ENCODE data around the gene CACNA1C.

CACNA1C gene

DNA sequence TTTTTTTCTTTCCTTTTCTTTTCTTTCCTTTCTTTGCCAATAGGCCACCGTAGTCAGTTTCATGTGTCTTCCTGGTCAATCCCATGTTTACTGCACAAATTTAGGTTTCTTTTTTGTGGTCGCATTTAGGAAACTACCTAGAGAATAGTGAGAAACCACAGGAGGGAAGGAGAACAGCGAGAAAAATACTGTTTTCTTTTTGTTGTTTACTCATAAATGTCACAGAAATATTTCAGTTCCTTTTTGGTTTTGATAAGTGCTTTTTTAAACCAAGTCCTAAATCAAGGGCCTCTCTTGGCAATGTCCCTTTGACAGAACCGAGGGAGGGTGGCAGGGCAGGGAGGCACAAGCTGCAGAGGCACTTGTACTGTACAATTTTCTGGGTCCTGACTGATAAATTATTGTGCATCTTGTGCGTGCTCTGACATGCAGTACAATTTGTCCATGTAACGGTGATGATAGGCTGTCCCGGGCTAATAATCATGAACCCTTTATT, 326.1 kb downstream of the CACNA1C start:
- in situ Hi-C loops (cut with MboI; ENCODE audit: low sequenced_read_pairs) = no loop called here

GRCh38 chr12:2380946-2381345, 328.2 kb downstream of the CACNA1C start:
- in situ Hi-C loops (cut with MboI; ENCODE audit: low sequenced_read_pairs) = no loop called here

- in situ Hi-C loops (cut with MboI; ENCODE audit: low sequenced_read_pairs) = no loop called here
Measured at GRCh38 chr12:2382370-2383155, 329.8 kb downstream of the CACNA1C start.

DNA sequence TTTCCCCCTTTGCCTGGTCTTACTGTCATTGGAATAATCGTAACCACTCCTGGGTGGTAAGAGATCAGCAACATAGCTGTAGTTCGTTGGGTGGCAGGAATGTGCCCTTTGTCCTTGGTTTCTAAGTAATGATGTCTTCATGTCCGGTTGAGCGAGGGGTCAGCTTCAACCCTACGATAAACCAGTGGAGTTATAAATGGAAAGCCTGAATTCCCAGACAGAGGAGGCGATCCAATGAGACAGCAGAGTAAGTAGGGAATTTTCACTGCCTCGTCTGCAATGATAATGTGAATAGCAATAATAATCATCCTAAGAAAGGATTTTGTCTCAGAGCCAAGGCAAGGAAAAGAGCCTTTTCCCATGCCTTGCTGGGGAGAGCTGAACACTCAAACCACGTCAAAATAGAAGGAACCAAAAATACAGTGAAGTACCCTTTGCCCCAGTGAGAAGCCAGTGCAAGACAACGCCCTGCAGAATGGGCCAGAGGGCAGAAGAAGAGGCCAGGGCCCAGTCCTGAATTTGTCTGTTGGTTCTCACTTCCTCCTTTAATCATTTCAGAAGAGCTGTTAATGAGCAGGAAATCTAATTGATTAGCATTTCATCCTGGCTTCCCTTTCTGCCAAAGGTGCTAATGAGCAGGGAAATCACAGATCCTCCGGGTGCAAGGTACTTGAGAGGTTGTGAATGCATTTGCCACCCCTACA, 330.7 kb downstream of the CACNA1C start:
- in situ Hi-C loops (cut with MboI; ENCODE audit: low sequenced_read_pairs) = no loop called here

GRCh38 chr12:2384029-2384386, 331.2 kb downstream of the CACNA1C start:
- in situ Hi-C loops (cut with MboI; ENCODE audit: low sequenced_read_pairs) = no loop called here

DNA sequence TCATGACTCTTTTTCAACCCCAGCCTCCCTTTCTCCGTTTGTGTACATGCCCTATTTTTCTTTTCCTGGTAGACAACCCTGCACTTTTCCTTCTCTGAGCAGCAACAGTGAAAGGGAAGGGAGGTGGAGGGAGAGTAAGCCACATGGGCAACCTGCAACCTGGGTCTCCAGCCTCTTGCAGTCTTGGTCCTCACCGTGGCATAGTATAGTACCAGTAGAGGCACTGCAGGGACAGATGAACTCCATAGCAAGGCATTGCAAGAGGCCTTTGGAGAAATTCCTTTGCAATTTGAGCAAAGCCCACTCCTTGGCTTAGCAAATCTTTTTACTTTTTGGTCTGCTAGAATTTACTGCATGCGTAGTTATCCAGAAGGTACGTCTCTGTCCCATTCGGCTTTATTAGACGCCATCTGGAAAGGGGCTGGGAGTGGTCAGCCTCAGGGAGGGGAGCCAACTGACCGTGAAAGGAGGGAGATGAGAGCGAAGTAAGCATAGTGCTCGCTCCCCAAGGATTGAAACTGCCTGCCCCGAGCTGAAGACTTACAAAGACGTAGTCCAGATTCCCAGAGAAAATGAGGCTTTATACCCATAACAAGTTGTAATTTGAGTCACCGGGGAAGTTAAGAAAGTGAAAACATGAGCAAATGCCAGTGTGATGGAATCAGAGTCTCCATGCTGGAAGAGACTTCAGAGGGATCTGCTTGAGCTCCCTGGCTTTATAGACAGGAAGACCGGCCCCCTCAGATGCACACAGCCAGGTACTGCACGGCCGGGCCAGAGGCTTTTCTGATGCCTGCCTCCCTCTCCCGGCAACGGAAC, 332.0 kb downstream of the CACNA1C start:
- in situ Hi-C loops (cut with MboI; ENCODE audit: low sequenced_read_pairs) = no loop called here

DNA sequence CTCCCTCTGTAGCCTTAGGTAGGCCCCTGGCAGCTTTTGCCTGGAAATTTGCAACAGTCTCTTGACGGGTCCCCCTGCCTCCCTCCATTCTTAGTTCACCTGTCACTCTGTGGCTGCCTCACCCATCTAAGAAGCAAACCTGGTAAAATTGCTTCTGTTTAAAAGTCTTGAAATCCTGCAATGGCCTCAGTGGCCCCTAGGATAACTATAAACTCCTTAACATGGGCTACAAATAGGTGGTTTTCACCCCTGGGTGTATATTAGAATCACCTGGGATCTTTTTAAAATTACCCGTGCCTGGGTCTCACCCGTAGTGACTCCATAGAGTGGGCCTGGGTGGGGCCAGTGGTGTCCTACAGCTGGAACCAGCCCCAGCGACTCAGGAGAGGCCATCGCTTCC, 332.7 kb downstream of the CACNA1C start:
- in situ Hi-C loops (cut with MboI; ENCODE audit: low sequenced_read_pairs) = no loop called here

DNA sequence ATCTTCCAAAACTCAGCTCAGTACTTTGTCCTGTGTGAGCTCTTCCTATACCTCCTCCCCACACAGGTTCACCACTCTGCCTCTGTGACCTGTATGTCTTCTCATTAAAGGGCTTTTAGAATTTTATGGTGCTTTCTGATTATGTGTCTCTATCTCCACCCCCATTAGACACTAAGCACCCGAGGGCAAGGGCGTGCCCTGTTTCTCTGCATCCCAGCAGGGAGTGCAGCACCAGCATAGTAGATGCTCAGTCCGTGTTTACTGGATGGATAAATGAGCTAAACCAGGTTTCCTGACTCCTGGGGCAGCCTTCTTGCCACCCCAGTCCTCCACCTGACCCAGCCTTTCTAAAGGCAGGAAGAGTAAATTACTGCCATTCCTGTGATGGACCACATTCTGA, 333.8 kb downstream of the CACNA1C start:
- in situ Hi-C loops (cut with MboI; ENCODE audit: low sequenced_read_pairs) = no loop called here

GRCh38 chr12:2387103-2387834, 334.5 kb downstream of the CACNA1C start:
- in situ Hi-C loops (cut with MboI; ENCODE audit: low sequenced_read_pairs) = no loop called here

- in situ Hi-C loops (cut with MboI; ENCODE audit: low sequenced_read_pairs) = no loop called here
Measured at GRCh38 chr12:2389079-2389790, 336.4 kb downstream of the CACNA1C start.

GRCh38 chr12:2390133-2390532, 337.3 kb downstream of the CACNA1C start:
- in situ Hi-C loops (cut with MboI; ENCODE audit: low sequenced_read_pairs) = no loop called here

- in situ Hi-C loops (cut with MboI; ENCODE audit: low sequenced_read_pairs) = no loop called here
Measured at GRCh38 chr12:2390850-2391390, 338.1 kb downstream of the CACNA1C start.

GRCh38 chr12:2391740-2392331, 339.0 kb downstream of the CACNA1C start:
- in situ Hi-C loops (cut with MboI; ENCODE audit: low sequenced_read_pairs) = no loop called here

DNA sequence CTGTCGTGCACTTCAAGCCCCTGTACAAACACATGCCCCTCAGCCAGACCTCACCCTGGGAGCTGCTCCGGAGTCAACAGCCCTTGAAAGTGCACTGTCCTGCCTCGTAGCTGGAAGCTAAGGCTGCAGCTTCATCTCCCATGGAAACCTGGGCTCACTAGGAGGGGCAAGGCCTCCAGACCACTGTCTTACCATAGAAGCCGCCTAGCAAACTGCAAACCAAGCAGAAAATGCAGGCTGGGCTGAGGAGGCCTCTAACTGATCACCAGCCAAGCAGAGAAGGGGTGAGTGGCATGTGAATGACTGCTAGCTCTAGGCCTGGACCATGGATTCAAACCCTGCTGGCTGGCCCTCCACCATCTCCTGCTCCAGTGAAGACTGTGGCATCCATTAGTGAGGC, 340.2 kb downstream of the CACNA1C start:
- in situ Hi-C loops (cut with MboI; ENCODE audit: low sequenced_read_pairs) = no loop called here

GRCh38 chr12:2393996-2394395, 341.2 kb downstream of the CACNA1C start:
- in situ Hi-C loops (cut with MboI; ENCODE audit: low sequenced_read_pairs) = no loop called here

GRCh38 chr12:2395354-2395977, 342.7 kb downstream of the CACNA1C start:
- in situ Hi-C loops (cut with MboI; ENCODE audit: low sequenced_read_pairs) = no loop called here

DNA sequence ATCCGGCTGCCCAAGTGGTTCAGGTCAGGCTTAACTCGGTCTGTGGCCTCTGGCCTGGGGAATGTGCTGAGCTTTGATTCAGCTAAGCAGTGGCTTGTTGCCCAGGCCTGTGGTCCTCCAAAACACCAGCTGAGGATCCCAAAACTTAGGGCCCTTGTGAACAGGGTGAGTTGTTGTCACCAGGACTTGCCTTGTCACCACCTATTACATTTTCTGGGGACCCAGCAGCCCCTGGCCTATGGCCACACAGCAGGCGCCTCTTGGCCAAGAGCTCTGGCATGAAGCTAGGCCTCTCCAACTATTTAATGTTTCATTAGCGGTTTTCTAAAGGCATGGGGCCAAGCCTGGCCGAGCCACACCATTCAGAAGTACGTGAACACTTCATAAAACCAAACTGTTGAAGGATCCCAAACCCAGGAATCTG, 343.7 kb downstream of the CACNA1C start:
- in situ Hi-C loops (cut with MboI; ENCODE audit: low sequenced_read_pairs) = no loop called here

DNA sequence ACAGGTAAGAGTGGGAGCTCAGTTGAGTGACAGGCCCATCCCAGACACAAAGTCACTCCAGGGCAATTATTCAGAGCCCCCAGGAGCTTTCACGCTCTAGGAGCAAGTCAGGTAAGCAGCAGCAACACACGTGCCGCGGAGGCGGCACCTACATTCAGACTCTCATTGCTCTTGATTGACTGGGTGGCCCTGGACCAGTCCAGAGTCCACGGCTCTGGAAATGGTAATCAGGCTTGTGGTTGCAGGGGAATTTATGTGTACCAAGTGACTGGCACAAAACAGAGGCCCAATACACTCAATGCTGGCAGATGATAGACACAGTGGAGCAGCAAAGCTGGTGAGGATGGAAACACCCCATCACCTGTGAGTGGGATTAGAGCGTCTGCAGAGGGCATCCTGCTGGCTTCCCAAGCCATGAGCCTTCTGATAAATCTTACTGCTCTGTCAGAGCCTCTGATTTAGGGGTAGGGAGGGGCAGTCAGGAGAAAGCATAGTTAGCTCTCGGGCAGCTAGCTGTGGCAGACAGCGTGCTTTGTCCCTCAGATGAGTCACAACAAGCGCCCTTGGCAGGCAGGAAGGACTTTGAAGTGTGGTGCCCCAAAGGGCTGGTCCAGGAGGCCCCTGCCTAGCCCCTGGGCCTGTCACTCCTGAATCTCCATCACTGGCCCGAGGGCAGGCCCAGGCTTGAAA, 344.7 kb downstream of the CACNA1C start:
- in situ Hi-C loops (cut with MboI; ENCODE audit: low sequenced_read_pairs) = no loop called here

Measured in HL-60/S4 treated with phorbol 12-myristate 13-acetate at 8.2 ng/mL for 4 days and 3 days (cell line).